Astrocyte (in vitro differentiated cells and primary cell): Measurements from ENCODE around the gene DQX1. TPM values are rescaled to one million over a fixed set of nuclear protein-coding genes. Genes with fewer than 3 reads are reported as not detected.

Experiments
- DNase-seq: peaks from one replicate; pipeline ENCODE4 v3.0.0-alpha.2; 2010; ENCODE audit warnings: low read depth
- FAIRE-seq: peaks from 2 replicates; lab custom pipeline; 2011; peaks lifted over from hg19 to GRCh38; lab: Jason Lieb, UNC
- H2AFZ ChIP-seq: 2 replicates; pipeline ENCODE4 v1.6.0; 2012; ENCODE audit warnings: low read depth, low read length, inconsistent platforms
- H3K27ac ChIP-seq: 2 replicates; pipeline ENCODE4 v1.5.1; 2011; ENCODE audit warnings: low read depth, low read length, inconsistent platforms
- H3K27me3 ChIP-seq: 2 replicates; pipeline ENCODE4 v1.6.0; 2011; ENCODE audit warnings: low read length, inconsistent platforms; ENCODE audit not compliant: insufficient read depth
- H3K36me3 ChIP-seq: 2 replicates; pipeline ENCODE4 v1.5.1; 2011; ENCODE audit warnings: low read length, inconsistent platforms; ENCODE audit not compliant: insufficient read depth
- H3K4me1 ChIP-seq: 2 replicates; pipeline ENCODE4 v1.5.1; 2011; ENCODE audit warnings: low read length, inconsistent platforms; ENCODE audit not compliant: insufficient read depth
- H3K4me2 ChIP-seq: 2 replicates; pipeline ENCODE4 v1.6.0; 2012; ENCODE audit warnings: low read length, inconsistent platforms
- H3K4me3 ChIP-seq: 2 replicates; pipeline ENCODE4 v1.5.1; 2011; ENCODE audit warnings: low read depth, mild to moderate bottlenecking, low read length, inconsistent platforms; ENCODE audit not compliant: insufficient read depth
- H3K79me2 ChIP-seq: 2 replicates; pipeline ENCODE4 v1.6.0; 2012; ENCODE audit warnings: mild to moderate bottlenecking, low read length, inconsistent platforms; ENCODE audit not compliant: insufficient read depth
- H3K9ac ChIP-seq: 2 replicates; pipeline ENCODE4 v1.6.0; 2012; ENCODE audit warnings: mild to moderate bottlenecking, low read length, inconsistent platforms
- H3K9me3 ChIP-seq: 2 replicates; pipeline ENCODE4 v1.5.1; 2012; ENCODE audit warnings: low read depth, mild to moderate bottlenecking, low read length, inconsistent platforms; ENCODE audit not compliant: insufficient read depth
- H4K20me1 ChIP-seq: 2 replicates; pipeline ENCODE4 v1.6.0; 2012; ENCODE audit warnings: low read length, inconsistent platforms; ENCODE audit not compliant: insufficient read depth
- H3K27ac Mint-ChIP-seq: one replicate; pipeline ENCODE4 v1.8.0; 2021; ENCODE audit warnings: mild to moderate bottlenecking, mixed read lengths; ENCODE audit not compliant: unreplicated experiment
- H3K27me3 Mint-ChIP-seq: one replicate; pipeline ENCODE4 v1.8.0; 2021; ENCODE audit warnings: low read depth, mixed read lengths; ENCODE audit not compliant: unreplicated experiment
- H3K36me3 Mint-ChIP-seq: one replicate; pipeline ENCODE4 v1.8.0; 2021; ENCODE audit warnings: low read depth, mixed read lengths; ENCODE audit not compliant: unreplicated experiment
- H3K4me1 Mint-ChIP-seq: one replicate; pipeline ENCODE4 v1.8.0; 2021; ENCODE audit warnings: low read depth, mixed read lengths; ENCODE audit not compliant: unreplicated experiment
- H3K4me3 Mint-ChIP-seq: one replicate; pipeline ENCODE4 v1.8.0; 2021; ENCODE audit warnings: mild to moderate bottlenecking, moderate library complexity, mixed read lengths; ENCODE audit not compliant: unreplicated experiment
- H3K9me3 Mint-ChIP-seq: one replicate; pipeline ENCODE4 v1.8.0; 2021; ENCODE audit warnings: mild to moderate bottlenecking, mixed read lengths; ENCODE audit not compliant: unreplicated experiment
- EZH2 ChIP-seq: IDR thresholded peaks from 2 replicates; pipeline ENCODE4 v1.6.1; 2012; ENCODE audit warnings: mild to moderate bottlenecking, low read length, inconsistent platforms; ENCODE audit not compliant: insufficient read depth
- total RNA-seq: library from RNA; stranded (reverse); gene quantifications from 2 replicates; pipeline ENCODE4 v1.2.1, GENCODE V29; 2021
- TF ChIP-seq, protein P1 (sequence below): IDR thresholded peaks from 2 replicates; pipeline ENCODE4 v1.5.1; 2011; ENCODE audit warnings: low read depth, mild to moderate bottlenecking, inconsistent platforms, low read length, moderate library complexity; ENCODE audit not compliant: insufficient read depth

Gene DQX1
- total RNA-seq, 1 donor from 2014 or later: 0.73 TPM

DNA sequence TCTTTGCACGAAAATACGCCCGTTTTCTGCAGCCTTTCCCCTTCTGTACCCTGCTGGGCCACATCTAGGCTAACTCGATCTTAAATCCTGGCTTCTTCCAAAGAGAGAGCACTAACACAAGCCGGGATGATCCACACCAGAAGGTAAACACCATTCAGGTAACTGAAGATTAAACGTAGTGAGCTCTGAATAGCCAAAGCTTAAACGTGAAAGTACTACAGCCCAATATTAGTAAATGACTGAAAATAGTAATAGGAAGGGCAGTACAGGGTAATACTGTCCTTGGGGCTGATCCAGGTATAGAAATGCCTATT is 53.1 kb downstream of the DQX1 start:
- FAIRE-seq: no peak

DNA sequence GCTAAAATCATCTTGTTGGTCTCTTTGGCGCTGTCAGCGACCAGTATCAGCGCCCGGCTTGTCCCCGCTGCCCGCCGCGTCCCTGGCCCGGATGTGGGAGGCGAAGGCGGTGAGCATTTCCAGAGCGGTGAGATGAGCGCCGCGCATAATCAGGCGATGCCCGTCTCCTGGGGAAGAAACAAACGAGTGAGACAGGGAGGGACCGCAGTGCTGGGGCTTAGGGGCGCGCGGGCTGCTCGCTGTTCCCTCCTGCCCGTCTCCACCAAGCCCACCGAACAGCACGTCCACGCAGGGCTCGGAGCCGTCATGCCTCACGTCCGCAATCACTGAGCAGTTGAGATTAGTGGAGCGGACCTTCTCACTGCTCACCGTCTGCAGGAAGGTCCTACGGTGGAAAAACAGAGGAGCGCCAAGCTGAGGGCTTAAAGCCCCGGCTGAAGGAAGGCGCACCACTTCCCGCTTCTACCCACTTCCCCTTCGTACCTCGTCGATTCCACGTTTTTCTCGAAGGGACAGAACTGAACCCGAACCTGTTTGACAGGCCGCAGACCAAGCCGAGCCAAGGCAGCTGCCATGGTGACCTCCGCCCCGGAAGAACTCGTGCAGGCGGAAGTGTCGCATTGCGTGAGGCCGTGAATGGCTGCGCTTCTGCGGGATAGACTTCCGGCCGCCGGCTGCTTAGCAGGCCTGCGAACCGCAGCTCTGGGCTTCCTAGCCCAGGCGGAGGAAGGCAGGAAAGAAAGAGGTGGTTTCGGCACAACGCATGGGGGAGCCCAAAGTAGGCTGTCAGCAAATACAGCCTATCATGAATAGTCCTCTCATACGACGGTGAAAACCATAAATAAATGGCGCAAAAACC is 53.7 kb downstream of the DQX1 start, which contains the start of gene MRPL53:
TSS of gene MRPL53 (minus strand) at position 595 of the 859 bp plus-strand sequence. CDS start at position 575, 20 bp downstream.
- Histone ChIP-seq H3K27ac (peak within 1 kb of the TSS; percentile 83), H2AFZ (peak within 1 kb of the TSS; percentile 94), H3K4me3 (peak within 1 kb of the TSS; percentile 96), H3K4me1 (peaks cover 15% of the 10 kb centered on the region), H4K20me1 (no peaks in the 10 kb centered on the region), H3K36me3 (peaks cover 7% of the 10 kb centered on the region), H3K9me3 (no peaks in the 10 kb centered on the region), H3K79me2 (peaks cover 4% of the 10 kb centered on the region), H3K9ac (peak within 1 kb of the TSS; percentile 91), H3K27me3 (no peaks in the 10 kb centered on the region), H3K4me2 (peak within 1 kb of the TSS; percentile 95)
- Mint-ChIP-seq H3K4me1 (peaks cover 7% of the 10 kb centered on the region), H3K36me3 (peaks cover 13% of the 10 kb centered on the region), H3K27ac (peak within 1 kb of the TSS; percentile 98), H3K4me3 (peak within 1 kb of the TSS; percentile 96), H3K9me3 (no peaks in the 10 kb centered on the region), H3K27me3 (no peaks in the 10 kb centered on the region)
- no peak for TF ChIP-seq EZH2
- TF ChIP-seq, protein P1, sequence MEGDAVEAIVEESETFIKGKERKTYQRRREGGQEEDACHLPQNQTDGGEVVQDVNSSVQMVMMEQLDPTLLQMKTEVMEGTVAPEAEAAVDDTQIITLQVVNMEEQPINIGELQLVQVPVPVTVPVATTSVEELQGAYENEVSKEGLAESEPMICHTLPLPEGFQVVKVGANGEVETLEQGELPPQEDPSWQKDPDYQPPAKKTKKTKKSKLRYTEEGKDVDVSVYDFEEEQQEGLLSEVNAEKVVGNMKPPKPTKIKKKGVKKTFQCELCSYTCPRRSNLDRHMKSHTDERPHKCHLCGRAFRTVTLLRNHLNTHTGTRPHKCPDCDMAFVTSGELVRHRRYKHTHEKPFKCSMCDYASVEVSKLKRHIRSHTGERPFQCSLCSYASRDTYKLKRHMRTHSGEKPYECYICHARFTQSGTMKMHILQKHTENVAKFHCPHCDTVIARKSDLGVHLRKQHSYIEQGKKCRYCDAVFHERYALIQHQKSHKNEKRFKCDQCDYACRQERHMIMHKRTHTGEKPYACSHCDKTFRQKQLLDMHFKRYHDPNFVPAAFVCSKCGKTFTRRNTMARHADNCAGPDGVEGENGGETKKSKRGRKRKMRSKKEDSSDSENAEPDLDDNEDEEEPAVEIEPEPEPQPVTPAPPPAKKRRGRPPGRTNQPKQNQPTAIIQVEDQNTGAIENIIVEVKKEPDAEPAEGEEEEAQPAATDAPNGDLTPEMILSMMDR: no peak
- DNase-seq (peak; percentile 91), FAIRE-seq (no peak)

More for the DNA sequence above, 53.1 kb downstream of the DQX1 start:
- Mint-ChIP-seq H3K36me3 (peaks cover 13% of the 10 kb centered on the region), H3K4me1 (peaks cover 7% of the 10 kb centered on the region), H3K9me3 (no peaks in the 10 kb centered on the region), H3K27me3 (no peaks in the 10 kb centered on the region), H3K4me3 (peak overlapping the region; percentile 96), H3K27ac (peak overlapping the region; percentile 98)
- Histone ChIP-seq H3K27me3 (no peaks in the 10 kb centered on the region), H4K20me1 (no peaks in the 10 kb centered on the region), H3K4me2 (peak overlapping the region; percentile 95), H3K36me3 (peaks cover 7% of the 10 kb centered on the region), H3K4me3 (peak overlapping the region; percentile 96), H3K27ac (peak overlapping the region; percentile 83), H3K4me1 (peaks cover 15% of the 10 kb centered on the region), H3K79me2 (peaks cover 4% of the 10 kb centered on the region), H2AFZ (peak overlapping the region; percentile 94), H3K9ac (peak overlapping the region; percentile 91), H3K9me3 (no peaks in the 10 kb centered on the region)
- no peak for DNase-seq
- TF ChIP-seq, protein P1: no peak
- no peak for TF ChIP-seq EZH2
